SK-N-SH (cell line): ENCODE data around the gene RAVER2. TPM values are rescaled to one million over a fixed set of nuclear protein-coding genes. Genes with fewer than 3 reads are reported as not detected.

Experiments
- CTCF ChIA-PET: fragments of 300-600, 350-600 bp; formaldehyde crosslinking; extraction: SDS; loops from one replicate; lab custom pipeline; 2021; lab: Yijun Ruan, JAX
- POLR2A ChIA-PET: fragments of 350-600 bp; sonication (Branson Sonifier 250); formaldehyde crosslinking; extraction: SDS; loops from one replicate; lab custom pipeline; 2020; ENCODE audit warnings: antibody characterized with exemption, inconsistent platforms; lab: Yijun Ruan, JAX
- DNase-seq: peaks from one replicate; pipeline ENCODE4 v3.0.0; 2012
- H2AFZ ChIP-seq: fragments of 200-600 bp; sonication (generic); 2 replicates; pipeline ENCODE4 v1.8.1; 2016; ENCODE audit warnings: antibody characterized with exemption, mild to moderate bottlenecking, low read depth
- H3F3A ChIP-seq: fragments of 200-600 bp; sonication (generic); replicated peaks from 2 replicates; pipeline ENCODE3; 2016; ENCODE audit warnings: antibody characterized with exemption, mild to moderate bottlenecking; ENCODE audit not compliant: insufficient read depth
- H3K27ac ChIP-seq, 2 experiments: fragments of 200-500 bp in 1 of 2; fragments of 200-600 bp in 1 of 2; sonication (Bioruptor generic) in 1 of 2; sonication (generic), shearing (Covaris generic) in 1 of 2; 2 replicates each; pipeline versions ENCODE4 v1.5.1 to v1.6.1; 2014 to 2016; ENCODE audit warnings: low read depth in 2 of 2, inconsistent platforms in 1 of 2, low read length in 1 of 2, mild to moderate bottlenecking in 1 of 2, mixed read lengths in 1 of 2
- H3K27me3 ChIP-seq: fragments of 200-600 bp; sonication (generic), shearing (Covaris generic); 2 replicates; pipeline ENCODE4 v1.6.1; 2016; ENCODE audit warnings: mixed run types; ENCODE audit not compliant: insufficient read depth
- H3K36me3 ChIP-seq, 2 experiments: fragments of 200-500 bp in 1 of 2; fragments of 200-600 bp in 1 of 2; sonication (Bioruptor generic) in 1 of 2; sonication (generic) in 1 of 2; replicated peaks in 1 of 2; 2 replicates each; pipeline versions ENCODE3 to v1.5.1; 2014 to 2016; ENCODE audit warnings: low read length in 1 of 2, mild to moderate bottlenecking in 1 of 2; ENCODE audit not compliant: insufficient read depth in 2 of 2, control insufficient read depth in 1 of 2
- H3K4me1 ChIP-seq, 2 experiments: fragments of 200-500 bp in 1 of 2; fragments of 200-600 bp in 1 of 2; sonication (Bioruptor generic) in 1 of 2; sonication (generic), shearing (Covaris generic) in 1 of 2; 2 replicates each; pipeline versions ENCODE4 v1.5.1 to v1.6.1; 2014 to 2016; ENCODE audit warnings: low read depth in 1 of 2, low read length in 1 of 2, mixed run types in 1 of 2; ENCODE audit not compliant: insufficient read depth in 2 of 2, control insufficient read depth in 1 of 2
- H3K4me2 ChIP-seq: fragments of 200-600 bp; sonication (generic), shearing (Covaris generic); 2 replicates; pipeline ENCODE4 v1.6.1; 2017; ENCODE audit warnings: mixed run types
- H3K4me3 ChIP-seq, 2 experiments: fragments of 200-500 bp in 1 of 2; fragments of 200-600 bp in 1 of 2; sonication (Bioruptor generic) in 1 of 2; sonication (generic), shearing (Covaris generic) in 1 of 2; 2 replicates each; pipeline versions ENCODE4 v1.5.1 to v1.8.1; 2014 to 2016; ENCODE audit warnings: low read depth in 2 of 2, inconsistent platforms in 1 of 2, low read length in 1 of 2, mild to moderate bottlenecking in 1 of 2, mixed read lengths in 1 of 2, moderate library complexity in 1 of 2
- H3K79me2 ChIP-seq: fragments of 200-600 bp; sonication (generic); 2 replicates; pipeline ENCODE4 v1.8.1; 2017; ENCODE audit warnings: mild to moderate bottlenecking; ENCODE audit not compliant: insufficient read depth
- H3K9ac ChIP-seq: fragments of 200-600 bp; sonication (generic); 2 replicates; pipeline ENCODE4 v1.6.1; 2017; ENCODE audit warnings: mixed run types
- H3K9me2 ChIP-seq: fragments of 200-600 bp; sonication (generic); 2 replicates; pipeline ENCODE4 v1.6.1; 2017; ENCODE audit warnings: mixed run types
- H3K9me3 ChIP-seq: fragments of 200-600 bp; sonication (generic); 2 replicates; pipeline ENCODE4 v1.6.1; 2017; ENCODE audit warnings: mixed run types, mild to moderate bottlenecking, moderate library complexity
- H4K20me1 ChIP-seq: fragments of 200-600 bp; sonication (generic); 2 replicates; pipeline ENCODE4 v1.6.1; 2017; ENCODE audit warnings: mild to moderate bottlenecking, mixed run types; ENCODE audit not compliant: insufficient read depth
- ELF1 ChIP-seq: IDR thresholded peaks from 2 replicates; pipeline ENCODE4 v1.4.0; 2012
- EP300 ChIP-seq, 2 experiments: IDR thresholded peaks; 2 replicates each; pipeline versions ENCODE4 v1.4.0 to v1.6.1; 2012; ENCODE audit warnings: borderline replicate concordance in 1 of 2, low read depth in 1 of 2, low read length in 1 of 2
- EZH2phosphoT487 ChIP-seq: fragments of 200-600 bp; sonication (generic); IDR thresholded peaks from 2 replicates; pipeline ENCODE4 v1.6.1; 2017; ENCODE audit warnings: low read depth, mixed run types, mild to moderate bottlenecking, antibody characterized with exemption, moderate library complexity, borderline replicate concordance
- FOSL2 ChIP-seq: IDR thresholded peaks from 2 replicates; pipeline ENCODE4 v1.4.0; 2012; ENCODE audit warnings: low read depth, mild to moderate bottlenecking, moderate library complexity, borderline replicate concordance
- GATA2 ChIP-seq: sonication (generic); formaldehyde crosslinking; IDR thresholded peaks from 2 replicates; pipeline ENCODE4 v1.5.0; 2020; ENCODE audit warnings: mild to moderate bottlenecking, missing genetic modification reagents
- IRF3 ChIP-seq: fragments of 150-350 bp; IDR thresholded peaks from 2 replicates; pipeline ENCODE4 v1.6.1; 2016; ENCODE audit warnings: mild to moderate bottlenecking, low read depth, low read length
- JUND ChIP-seq: IDR thresholded peaks from 2 replicates; pipeline ENCODE4 v1.4.0; 2012
- NFIC ChIP-seq: IDR thresholded peaks from 2 replicates; pipeline ENCODE4 v1.4.0; 2012; ENCODE audit warnings: borderline replicate concordance
- NRF1 ChIP-seq: IDR thresholded peaks from 2 replicates; pipeline ENCODE4 v1.6.1; 2012; ENCODE audit warnings: low read depth, mild to moderate bottlenecking, low read length
- PBX3 ChIP-seq: IDR thresholded peaks from 2 replicates; pipeline ENCODE4; 2012
- REST ChIP-seq: IDR thresholded peaks from 2 replicates; pipeline ENCODE4 v1.6.1; 2012; ENCODE audit warnings: mild to moderate bottlenecking, low read depth, low read length, moderate library complexity
- SIN3A ChIP-seq: IDR thresholded peaks from 2 replicates; pipeline ENCODE4 v1.6.1; 2012; ENCODE audit warnings: low read depth, mild to moderate bottlenecking, low read length, moderate library complexity, borderline replicate concordance
- TAF1 ChIP-seq: IDR thresholded peaks from 2 replicates; pipeline ENCODE4 v1.6.1; 2012; ENCODE audit warnings: low read depth, mild to moderate bottlenecking, low read length, moderate library complexity, borderline replicate concordance
- USF1 ChIP-seq: IDR thresholded peaks from 2 replicates; pipeline ENCODE4 v1.4.0; 2012; ENCODE audit warnings: low read depth, borderline replicate concordance
- WGBS: methylation state at CpG from one replicate; pipeline ENCODE4 v1.1.6; 2017; ENCODE audit warnings: low lambda C conversion rate; 5-methylcytosine and 5-hydroxymethylcytosine counted together
- polyA plus RNA-seq, 3 experiments: library from polyadenylated mRNA; depleted of rRNA; stranded (reverse); fragments of >200 nt; gene quantifications; 2 replicates each; pipeline ENCODE4 v1.2.3, GENCODE V29; 2012

RAVER2 gene
- polyA plus RNA-seq, 1 of the 3 experiments (the other 2 are of a cell fraction) = 7.3 TPM

- TF ChIP-seq REST (no peak), NFIC (no peak), JUND (no peak)
Observed at GRCh38 chr1:64846573-64847430, 101.9 kb downstream of the RAVER2 start (continued).

GRCh38 chr1:64847666-64848065 lies 102.8 kb downstream of the RAVER2 start:
- H3K9me3 ChIP-seq = no peaks in the 10 kb centered on the region
- no peaks in the 10 kb centered on the region for H3K79me2 ChIP-seq
- 96% methylated on average over 4 of the region's 4 CpGs for WGBS
- H2AFZ ChIP-seq = no peak overlapping the region
- TF ChIP-seq GATA2 (CRISPR knock-in tag) (no peak), REST (no peak), USF1 (no peak), EZH2phosphoT487 (no peak), PBX3 (no peak), FOSL2 (no peak), NRF1 (no peak), IRF3 (no peak), SIN3A (no peak), EP300 (IDR thresholded peaks at IDR 0.05; ENCODE audit: borderline replicate concordance in 1 of 2, low read depth in 1 of 2, low read length in 1 of 2) (no peak), ELF1 (no peak), TAF1 (no peak), JUND (no peak)
- H3K9me2 ChIP-seq = no peaks in the 10 kb centered on the region
- H4K20me1 ChIP-seq = no peaks in the 10 kb centered on the region
- ChIA-PET CTCF (no interaction called here), POLR2A (no interaction called here)
- no peak overlapping the region for H3K27ac ChIP-seq
- no peak overlapping the region for H3K4me3 ChIP-seq
- H3K27me3 ChIP-seq = no peaks in the 10 kb centered on the region
- no peak overlapping the region for H3K9ac ChIP-seq
- no peak overlapping the region for H3K4me2 ChIP-seq
- DNase-seq = no peak
- no peaks in the 10 kb centered on the region for H3F3A ChIP-seq
- H3K36me3 ChIP-seq = peaks cover 14 to 76% of the 10 kb centered on the region in 2 experiments
- no peaks in the 10 kb centered on the region for H3K4me1 ChIP-seq
